Lower lobe of right lung (tissue), 2 donors: Measurements from ENCODE around the gene AJM1. TPM values are rescaled to one million over a fixed set of nuclear protein-coding genes. Genes with fewer than 3 reads are reported as not detected.

Experiments used
- ATAC-seq, 2 donors: fragments of 200-7000 bp; cut with Tn5 transposase; one replicate each; pipeline ENCODE4 v1.9.1; 2020 to 2022; ENCODE audit warnings: mild to moderate bottlenecking in 2 of 2, moderate library complexity in 2 of 2
- DNase-seq: peaks from one replicate; pipeline ENCODE4 v3.0.0-alpha.2; 2020
- H3K27ac ChIP-seq: fragments of 200-600 bp; one replicate; pipeline ENCODE4 v1.8.0; 2022
- H3K27me3 ChIP-seq: fragments of 200-600 bp; one replicate; pipeline ENCODE4 v1.8.0; 2022; ENCODE audit warnings: low read depth
- H3K36me3 ChIP-seq: fragments of 200-600 bp; one replicate; pipeline ENCODE4 v1.8.0; 2022; ENCODE audit warnings: mild to moderate bottlenecking
- H3K4me1 ChIP-seq: fragments of 200-600 bp; one replicate; pipeline ENCODE4 v1.8.0; 2022
- H3K4me3 ChIP-seq: fragments of 200-600 bp; one replicate; pipeline ENCODE4 v1.8.0; 2022; ENCODE audit warnings: mild to moderate bottlenecking
- H3K9me3 ChIP-seq: fragments of 200-600 bp; one replicate; pipeline ENCODE4 v1.8.0; 2022
- intact Hi-C: fragments of 100-400 bp; cut with DNase I; formaldehyde crosslinking; loops from one replicate; pipeline ENCODE4 v1.11.0; 2022
- total RNA-seq: library from RNA; stranded (reverse); fragmentation: NEBNext Ultra II Directional; extraction: Animal tissue kit (Norgen Biotek cat#: 25700); gene quantifications from one replicate; pipeline ENCODE4 v1.2.1, GENCODE V29; 2021
- TF ChIP-seq, protein P1 (sequence below): fragments of 200-600 bp; IDR thresholded peaks from one replicate; pipeline ENCODE4 v1.8.0; 2022; ENCODE audit warnings: antibody characterized with exemption, mild to moderate bottlenecking
- donor health status: DM: no; HTN: yes; CAD: no; lungs with severe emphysema.

AJM1 gene
- total RNA-seq, 1 donor from 2014 or later = 3.5 TPM

DNA sequence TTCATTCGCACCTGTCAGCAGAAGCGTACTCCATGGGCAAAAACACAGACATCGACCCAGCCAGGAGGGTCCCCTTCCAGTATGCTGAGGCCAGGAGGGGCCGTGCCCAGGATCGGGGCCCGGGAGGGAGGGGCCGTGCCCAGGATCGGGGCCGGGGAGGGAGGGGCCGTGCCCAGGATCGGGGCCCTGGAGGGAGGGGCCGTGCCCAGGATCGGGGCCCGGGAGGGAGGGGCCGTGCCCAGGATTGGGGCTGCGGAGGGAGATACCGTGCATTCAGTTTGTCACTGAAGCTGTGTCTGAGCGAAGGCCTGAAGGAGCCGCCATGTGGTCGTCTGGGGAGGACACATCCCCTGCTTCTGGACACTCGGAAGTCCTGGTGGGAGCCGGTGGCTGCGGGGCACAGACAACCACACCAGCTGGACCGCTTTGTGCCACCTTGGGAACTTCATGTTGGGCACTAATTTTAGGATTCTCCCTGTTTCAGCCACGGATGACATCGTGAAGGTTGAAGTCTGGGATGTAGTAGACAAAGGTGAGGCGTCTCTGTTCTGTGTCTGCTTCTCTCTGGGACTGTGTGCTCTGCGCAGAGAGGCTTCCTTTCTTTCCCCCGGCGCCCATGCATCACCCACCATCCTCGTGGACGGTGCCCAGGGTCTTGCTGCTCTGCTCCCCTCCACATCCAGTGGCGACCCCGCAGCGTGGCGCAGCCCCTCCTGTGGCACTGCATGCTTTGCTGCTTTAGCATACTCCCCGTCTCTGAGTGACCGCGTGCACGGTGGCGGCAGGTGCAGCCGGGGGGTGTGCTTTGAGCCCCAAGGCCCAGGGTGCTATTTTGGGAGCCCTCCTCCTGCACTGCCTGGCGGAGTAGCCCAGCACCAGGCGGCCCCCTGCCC, 16.7 kb upstream of the AJM1 start:
- H3K27ac ChIP-seq = no peak overlapping the region
- H3K9me3 ChIP-seq = no peaks in the 10 kb centered on the region
- DNase-seq (no peak), ATAC-seq (no peak)
- H3K4me1 ChIP-seq = no peaks in the 10 kb centered on the region
- H3K27me3 ChIP-seq = no peaks in the 10 kb centered on the region
- intact Hi-C loops = no loop called here
- TF ChIP-seq, protein P1, sequence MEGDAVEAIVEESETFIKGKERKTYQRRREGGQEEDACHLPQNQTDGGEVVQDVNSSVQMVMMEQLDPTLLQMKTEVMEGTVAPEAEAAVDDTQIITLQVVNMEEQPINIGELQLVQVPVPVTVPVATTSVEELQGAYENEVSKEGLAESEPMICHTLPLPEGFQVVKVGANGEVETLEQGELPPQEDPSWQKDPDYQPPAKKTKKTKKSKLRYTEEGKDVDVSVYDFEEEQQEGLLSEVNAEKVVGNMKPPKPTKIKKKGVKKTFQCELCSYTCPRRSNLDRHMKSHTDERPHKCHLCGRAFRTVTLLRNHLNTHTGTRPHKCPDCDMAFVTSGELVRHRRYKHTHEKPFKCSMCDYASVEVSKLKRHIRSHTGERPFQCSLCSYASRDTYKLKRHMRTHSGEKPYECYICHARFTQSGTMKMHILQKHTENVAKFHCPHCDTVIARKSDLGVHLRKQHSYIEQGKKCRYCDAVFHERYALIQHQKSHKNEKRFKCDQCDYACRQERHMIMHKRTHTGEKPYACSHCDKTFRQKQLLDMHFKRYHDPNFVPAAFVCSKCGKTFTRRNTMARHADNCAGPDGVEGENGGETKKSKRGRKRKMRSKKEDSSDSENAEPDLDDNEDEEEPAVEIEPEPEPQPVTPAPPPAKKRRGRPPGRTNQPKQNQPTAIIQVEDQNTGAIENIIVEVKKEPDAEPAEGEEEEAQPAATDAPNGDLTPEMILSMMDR = no peak
- peaks cover 72% of the 10 kb centered on the region for H3K36me3 ChIP-seq
- H3K4me3 ChIP-seq = no peak overlapping the region

DNA sequence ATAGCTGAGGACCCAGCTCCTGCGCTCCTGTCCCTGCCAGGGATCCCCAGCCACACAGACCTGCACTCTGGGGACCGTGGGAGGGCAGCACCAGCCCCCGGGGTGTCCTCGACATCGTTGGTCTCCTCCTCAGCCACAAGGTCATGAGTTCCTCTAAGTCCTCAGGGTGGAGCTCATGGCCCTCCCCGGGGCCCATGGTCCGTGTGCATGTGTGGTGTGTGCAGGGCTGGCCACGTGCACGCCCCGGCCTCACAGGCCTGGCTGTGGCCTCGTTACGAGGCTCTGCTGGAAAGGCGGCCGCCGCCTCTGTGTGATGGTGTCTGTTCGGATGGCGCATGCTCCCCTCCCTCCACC, 16.1 kb upstream of the AJM1 start:
- intact Hi-C loops = no loop called here
- Histone ChIP-seq H3K4me3 (no peak overlapping the region), H3K36me3 (peaks cover 78% of the 10 kb centered on the region), H3K27me3 (no peaks in the 10 kb centered on the region), H3K4me1 (no peaks in the 10 kb centered on the region), H3K9me3 (no peaks in the 10 kb centered on the region), H3K27ac (no peak overlapping the region)
- TF ChIP-seq, protein P1 = no peak
- DNase-seq = no peak
- no peak for ATAC-seq

DNA sequence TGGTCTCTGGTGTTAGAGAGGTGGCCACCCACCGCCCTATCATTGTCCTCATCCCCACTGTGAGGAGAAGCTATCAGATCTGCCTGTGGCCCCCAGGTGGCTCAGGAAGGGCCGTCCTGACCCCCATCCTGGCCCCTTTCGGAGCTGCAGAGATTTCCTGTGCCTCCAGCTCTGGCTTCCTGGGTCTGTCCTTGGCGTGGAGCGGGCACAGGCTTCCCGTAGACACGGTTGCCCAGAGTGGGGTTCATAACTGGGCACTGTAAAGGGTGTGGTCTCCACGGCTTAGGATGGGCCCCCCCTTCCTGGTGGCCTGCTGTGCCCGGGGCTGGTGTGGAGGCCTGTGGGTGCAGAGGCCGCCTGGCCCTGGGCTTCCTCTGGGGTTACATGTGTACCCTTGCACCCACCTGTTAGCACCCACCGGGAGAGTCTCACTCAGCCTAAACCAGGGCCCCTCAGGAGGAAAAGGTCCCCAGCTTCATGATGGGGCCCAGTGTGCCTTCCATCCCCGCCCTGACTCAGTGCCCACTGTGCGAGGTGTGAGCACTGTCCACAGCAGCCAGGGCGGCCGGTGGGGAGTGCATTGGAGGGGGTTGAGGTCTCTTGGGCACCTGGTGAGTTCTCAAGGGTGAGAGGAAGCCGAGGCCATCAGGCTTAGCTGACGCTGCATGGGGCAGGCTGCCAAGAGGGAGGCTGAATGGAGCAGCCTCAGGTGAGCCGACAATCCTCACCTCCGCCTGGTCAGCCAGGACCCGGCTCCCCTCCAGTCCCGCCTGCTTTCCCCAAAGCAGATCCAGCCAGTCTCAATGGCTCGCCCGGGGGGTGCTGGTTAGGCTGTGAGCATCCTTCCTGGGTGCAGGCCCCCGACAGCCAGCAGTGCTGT, 15.3 kb upstream of the AJM1 start:
- TF ChIP-seq, protein P1 = no peak
- peaks cover 86% of the 10 kb centered on the region for H3K36me3 ChIP-seq
- H3K27ac ChIP-seq = no peak overlapping the region
- H3K27me3 ChIP-seq = no peaks in the 10 kb centered on the region
- no peak for DNase-seq
- H3K9me3 ChIP-seq = no peaks in the 10 kb centered on the region
- no peak overlapping the region for H3K4me3 ChIP-seq
- ATAC-seq = no peak
- no peaks in the 10 kb centered on the region for H3K4me1 ChIP-seq
- intact Hi-C loops = no loop called here

DNA sequence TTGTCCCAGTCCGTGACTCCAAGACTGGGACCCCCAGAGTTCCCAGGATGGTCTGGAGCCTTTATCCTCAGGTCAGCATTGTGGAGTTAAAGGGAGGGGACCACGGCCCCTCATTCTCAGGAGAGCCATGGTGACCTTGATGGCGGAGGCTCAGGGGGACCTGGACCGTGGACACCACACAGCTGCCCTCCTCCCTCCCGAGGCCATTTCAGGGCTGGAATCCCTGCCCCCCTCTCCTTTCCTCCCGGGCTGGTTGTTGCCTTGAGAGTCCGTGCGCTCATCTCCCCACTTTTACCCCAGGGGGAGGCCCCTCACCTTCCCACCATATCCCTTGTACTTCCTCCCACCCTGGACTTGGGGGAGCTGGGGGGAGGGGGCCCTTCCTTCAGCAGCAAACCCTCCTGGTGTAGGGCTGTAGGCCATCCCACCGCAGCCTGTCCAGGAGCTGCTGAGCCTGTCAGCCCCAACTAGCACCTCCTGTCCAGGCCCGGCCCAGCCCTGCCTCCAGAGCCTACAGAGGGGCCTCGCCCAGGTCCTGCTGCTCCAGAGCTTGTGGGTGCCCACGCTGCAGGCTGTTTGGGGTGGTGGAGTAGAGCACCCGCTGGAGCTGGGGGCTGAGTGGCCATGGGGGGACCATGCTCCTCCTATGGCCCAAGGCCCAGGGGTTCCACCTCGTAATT, 14.3 kb upstream of the AJM1 start:
- intact Hi-C loops = no loop called here
- no peak for ATAC-seq
- Histone ChIP-seq H3K9me3 (no peaks in the 10 kb centered on the region), H3K27ac (no peak overlapping the region), H3K27me3 (no peaks in the 10 kb centered on the region), H3K4me3 (no peak overlapping the region), H3K36me3 (peaks cover 95% of the 10 kb centered on the region), H3K4me1 (no peaks in the 10 kb centered on the region)
- TF ChIP-seq, protein P1 = no peak
- DNase-seq = no peak

DNA sequence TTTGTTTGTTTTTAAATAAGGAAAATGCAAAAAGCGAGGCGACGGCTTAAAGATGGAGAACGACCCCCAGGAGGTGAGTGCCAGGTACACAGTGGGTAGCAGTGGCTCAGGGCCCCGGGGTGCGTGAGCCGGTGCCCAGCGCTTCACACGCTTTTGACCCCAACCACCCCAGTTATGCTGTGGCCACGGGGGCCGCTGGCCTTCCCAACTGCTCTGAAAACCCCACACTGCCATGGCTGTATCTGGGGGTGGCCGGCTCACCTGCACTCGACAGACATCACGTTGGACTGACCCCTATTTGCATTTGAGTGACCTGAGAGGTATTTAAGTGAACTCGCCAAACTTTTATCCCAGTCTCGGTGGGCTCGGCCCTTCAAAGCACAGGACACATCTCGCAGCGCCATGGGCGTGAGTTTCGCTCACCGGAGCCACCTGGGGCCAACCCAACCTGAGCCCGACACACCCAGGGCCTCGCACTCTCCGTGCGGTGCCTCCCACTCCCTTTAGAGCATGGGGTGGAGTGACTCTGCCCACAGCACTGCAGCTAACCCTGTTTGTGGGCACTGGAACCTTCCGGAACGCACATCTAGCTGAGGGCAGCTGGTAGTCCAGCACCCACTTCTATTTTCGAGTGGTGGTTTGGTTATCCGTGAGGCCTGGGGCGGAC, 13.7 kb upstream of the AJM1 start:
- H3K27ac ChIP-seq = no peak overlapping the region
- no peak overlapping the region for H3K4me3 ChIP-seq
- H3K4me1 ChIP-seq = no peaks in the 10 kb centered on the region
- H3K9me3 ChIP-seq = no peaks in the 10 kb centered on the region
- DNase-seq (no peak), ATAC-seq (no peak)
- peaks cover 89% of the 10 kb centered on the region for H3K36me3 ChIP-seq
- TF ChIP-seq, protein P1 = no peak
- intact Hi-C loops = no loop called here
- H3K27me3 ChIP-seq = no peaks in the 10 kb centered on the region
